IMR-90 (cell line): Measurements from ENCODE around the gene MARS2. TPM values are rescaled to one million over a fixed set of nuclear protein-coding genes. Genes with fewer than 3 reads are reported as not detected.

ENCODE experiments used
- ATAC-seq: fragments of 200-7000 bp; cut with Tn5 transposase; 2 replicates; pipeline ENCODE4 v1.9.1; 2020; ENCODE audit warnings: low read depth, mild to moderate bottlenecking, moderate library complexity
- BruUV-seq: library from RNA; stranded (reverse); fragments of 400-500 nt; replicated peaks from 2 replicates; lab custom pipeline; 2021; lab: Mats Ljungman, UMichigan
- CTCF ChIA-PET: fragments of 300-600 bp; formaldehyde crosslinking; extraction: SDS; loops from one replicate; lab custom pipeline; 2021; ENCODE audit warnings: antibody characterized with exemption; lab: Yijun Ruan, JAX
- POLR2A ChIA-PET: fragments of 300-600 bp; sonication (Branson Sonifier 250); formaldehyde crosslinking; loops from one replicate; lab custom pipeline; 2022; ENCODE audit warnings: antibody characterized with exemption; ENCODE audit not compliant: unreplicated experiment; lab: Charles Lee
- DNase-seq: peaks from one replicate; pipeline ENCODE4 v3.0.0; 2013
- H2AFZ ChIP-seq: replicated peaks from 2 replicates; pipeline ENCODE3; 2013; ENCODE audit warnings: low read length, mild to moderate bottlenecking; ENCODE audit not compliant: poor library complexity
- H2AK5ac ChIP-seq: 2 replicates; pipeline ENCODE4 v1.6.1; 2013; ENCODE audit warnings: low read depth, low read length, inconsistent platforms
- H2AK9ac ChIP-seq: replicated peaks from 2 replicates; pipeline ENCODE3; 2013; ENCODE audit warnings: mild to moderate bottlenecking, low read depth, low read length, moderate library complexity; ENCODE audit not compliant: poor library complexity
- H2BK120ac ChIP-seq: 2 replicates; pipeline ENCODE4 v1.6.1; 2013; ENCODE audit warnings: low read depth, low read length, inconsistent platforms
- H2BK15ac ChIP-seq: 3 replicates; pipeline ENCODE4 v1.6.1; 2013; ENCODE audit warnings: low read depth, low read length, inconsistent platforms
- H2BK20ac ChIP-seq: 2 replicates; pipeline ENCODE4 v1.6.1; 2013; ENCODE audit warnings: low read depth, mild to moderate bottlenecking, inconsistent platforms, low read length, moderate library complexity
- H2BK5ac ChIP-seq: 2 replicates; pipeline ENCODE4 v1.6.1; 2013; ENCODE audit warnings: mild to moderate bottlenecking, low read depth, low read length, inconsistent platforms; ENCODE audit not compliant: poor library complexity, severe bottlenecking
- H3K14ac ChIP-seq: replicated peaks from 2 replicates; pipeline ENCODE4 v1.6.1; 2013; ENCODE audit warnings: low read depth, low read length, inconsistent platforms
- H3K18ac ChIP-seq: 2 replicates; pipeline ENCODE4 v1.6.1; 2013; ENCODE audit warnings: low read depth, low read length, control low read depth
- H3K23ac ChIP-seq: 2 replicates; pipeline ENCODE4 v1.6.1; 2013; ENCODE audit warnings: low read depth, low read length, inconsistent platforms
- H3K27ac ChIP-seq: 2 replicates; pipeline ENCODE4 v1.5.1; 2013; ENCODE audit warnings: mild to moderate bottlenecking, control low read depth, low read length; ENCODE audit not compliant: insufficient read depth
- H3K27me3 ChIP-seq: 2 replicates; pipeline ENCODE4 v1.6.1; 2013; ENCODE audit warnings: low read length; ENCODE audit not compliant: control insufficient read depth, insufficient read depth
- H3K36me3 ChIP-seq: 2 replicates; pipeline ENCODE4 v1.6.1; 2013; ENCODE audit warnings: low read length, mixed read lengths; ENCODE audit not compliant: control insufficient read depth, insufficient read depth
- H3K4ac ChIP-seq: 2 replicates; pipeline ENCODE4 v1.6.1; 2013; ENCODE audit warnings: low read depth, low read length, inconsistent platforms
- H3K4me1 ChIP-seq: 2 replicates; pipeline ENCODE4 v1.6.1; 2013; ENCODE audit warnings: low read length, mixed read lengths; ENCODE audit not compliant: control insufficient read depth, insufficient read depth
- H3K4me2 ChIP-seq: 2 replicates; pipeline ENCODE4 v1.6.1; 2013; ENCODE audit warnings: low read depth, mild to moderate bottlenecking, control low read depth, low read length, moderate library complexity
- H3K4me3 ChIP-seq: 2 replicates; pipeline ENCODE4 v1.5.1; 2013; ENCODE audit warnings: low read depth, mild to moderate bottlenecking, control low read depth, low read length, moderate library complexity; ENCODE audit not compliant: insufficient read depth
- H3K56ac ChIP-seq: 2 replicates; pipeline ENCODE4 v1.6.1; 2013; ENCODE audit warnings: low read length, inconsistent platforms; ENCODE audit not compliant: insufficient read depth; ENCODE audit errors: extremely low read depth
- H3K79me1 ChIP-seq, 2 experiments: 2 replicates each; pipeline ENCODE4 v1.6.1; 2013; ENCODE audit warnings: low read length in 2 of 2, inconsistent platforms in 1 of 2, low read depth in 1 of 2
- H3K9ac ChIP-seq: 2 replicates; pipeline ENCODE4 v1.6.1; 2013; ENCODE audit warnings: low read depth, low read length, control low read depth
- H3K9me1 ChIP-seq: 2 replicates; pipeline ENCODE4 v1.6.1; 2013; ENCODE audit warnings: low read length, inconsistent platforms; ENCODE audit not compliant: insufficient read depth
- H3K9me3 ChIP-seq: 2 replicates; pipeline ENCODE4 v1.6.1; 2013; ENCODE audit warnings: low read length; ENCODE audit not compliant: control insufficient read depth, insufficient read depth
- H4K20me1 ChIP-seq: 2 replicates; pipeline ENCODE4 v1.6.1; 2013; ENCODE audit warnings: low read length, inconsistent platforms; ENCODE audit not compliant: insufficient read depth
- H4K5ac ChIP-seq: 2 replicates; pipeline ENCODE4 v1.6.1; 2013; ENCODE audit warnings: mild to moderate bottlenecking, low read depth, low read length, control low read depth
- H4K8ac ChIP-seq, 2 experiments: 2 replicates each; pipeline ENCODE4 v1.6.1; 2013; ENCODE audit warnings: low read depth in 2 of 2, low read length in 2 of 2, control low read depth in 1 of 2, inconsistent platforms in 1 of 2
- H4K91ac ChIP-seq: 2 replicates; pipeline ENCODE4 v1.6.1; 2013; ENCODE audit warnings: low read depth, low read length, inconsistent platforms; ENCODE audit not compliant: insufficient read depth
- BHLHE40 ChIP-seq: fragments of 150-350 bp; IDR thresholded peaks from 2 replicates; pipeline ENCODE4 v1.6.1; 2016; ENCODE audit warnings: mild to moderate bottlenecking, low read depth, low read length
- CEBPB ChIP-seq: IDR thresholded peaks from 2 replicates; pipeline ENCODE4 v1.6.1; 2012; ENCODE audit warnings: low read depth, low read length, improper control_type of control experiment
- CHD1 ChIP-seq: IDR thresholded peaks from 2 replicates; pipeline ENCODE4 v1.6.1; 2012; ENCODE audit warnings: low read depth, low read length, improper control_type of control experiment
- FOS ChIP-seq: fragments of 150-350 bp; IDR thresholded peaks from 2 replicates; pipeline ENCODE4 v1.6.1; 2016; ENCODE audit warnings: low read depth, low read length
- MAFK ChIP-seq: IDR thresholded peaks from 2 replicates; pipeline ENCODE4 v1.6.1; 2012; ENCODE audit warnings: low read depth, low read length, improper control_type of control experiment
- MAZ ChIP-seq: IDR thresholded peaks from 2 replicates; pipeline ENCODE4 v1.6.1; 2012; ENCODE audit warnings: low read depth, mild to moderate bottlenecking, low read length, improper control_type of control experiment, moderate library complexity, borderline replicate concordance
- MXI1 ChIP-seq: IDR thresholded peaks from 2 replicates; pipeline ENCODE4 v1.6.1; 2012; ENCODE audit warnings: low read depth, mild to moderate bottlenecking, low read length, moderate library complexity, borderline replicate concordance
- NFE2L2 ChIP-seq: fragments of 150-350 bp; IDR thresholded peaks from 2 replicates; pipeline ENCODE4 v1.6.1; 2016; ENCODE audit warnings: low read depth, mild to moderate bottlenecking, low read length
- POLR2A ChIP-seq: IDR thresholded peaks from 2 replicates; pipeline ENCODE4 v1.6.1; 2012; ENCODE audit warnings: mild to moderate bottlenecking, low read depth, low read length
- RAD21 ChIP-seq: IDR thresholded peaks from 2 replicates; pipeline ENCODE4 v1.6.1; 2012; ENCODE audit warnings: low read length, improper control_type of control experiment
- RCOR1 ChIP-seq: IDR thresholded peaks from 2 replicates; pipeline ENCODE4 v1.6.1; 2012; ENCODE audit warnings: mild to moderate bottlenecking, low read length, improper control_type of control experiment; ENCODE audit not compliant: insufficient replicate concordance
- RFX5 ChIP-seq: IDR thresholded peaks from 2 replicates; pipeline ENCODE4 v1.8.0; 2012; ENCODE audit warnings: low read depth, mild to moderate bottlenecking, low read length, moderate library complexity
- SMC3 ChIP-seq: fragments of 150-350 bp; IDR thresholded peaks from 2 replicates; pipeline ENCODE4 v1.6.1; 2016; ENCODE audit warnings: low read depth, mild to moderate bottlenecking, antibody characterized with exemption, low read length, moderate library complexity
- WGBS, 2 experiments: methylation state at CpG; one replicate each; pipeline versions ENCODE4 v1.1.5 to v1.1.7; 2013; ENCODE audit warnings: missing lambda C conversion rate in 2 of 2; ENCODE audit not compliant: insufficient read length in 1 of 2; ENCODE audit errors: extremely low coverage in 2 of 2; 5-methylcytosine and 5-hydroxymethylcytosine counted together
- dilution Hi-C: fragments of 300-500 bp; cut with HindIII; formaldehyde crosslinking; loops from one replicate; pipeline ENCODE4 v1.14.3; 2018; ENCODE audit warnings: low sequenced_read_pairs; ENCODE audit not compliant: unreplicated experiment
- in situ Hi-C: fragments of 300-500 bp; cut with MboI; formaldehyde crosslinking; loops from 3 replicates; pipeline ENCODE4 v1.14.3; 2019; ENCODE audit warnings: low sequenced_read_pairs, inconsistent platforms, mixed read lengths
- intact Hi-C: fragments of 100-400 bp; cut with micrococcal nuclease; formaldehyde crosslinking; loops from 2 replicates; pipeline ENCODE4 v1.10.0; 2022
- polyA plus RNA-seq, 3 experiments: library from polyadenylated mRNA; depleted of rRNA; stranded (reverse); fragments of >200 nt; gene quantifications; 2 replicates each; pipeline ENCODE4 v1.2.3, GENCODE V29; 2012; ENCODE audit warnings: low replicate concordance in 1 of 3
- total RNA-seq: library from RNA; depleted of rRNA; stranded (reverse); fragments of >200 nt; gene quantifications from 2 replicates; pipeline ENCODE4 v1.2.3, GENCODE V29; 2012
- TF ChIP-seq, protein P1 (sequence below): fragments of 150-350 bp; IDR thresholded peaks from 2 replicates; pipeline ENCODE4 v1.6.1; 2016; ENCODE audit warnings: low read depth, mild to moderate bottlenecking, low read length, moderate library complexity, borderline replicate concordance
- TF ChIP-seq, protein P2 (sequence below): conservative IDR thresholded peaks from 2 replicates; pipeline ENCODE4 v1.5.1; 2012; ENCODE audit warnings: mild to moderate bottlenecking, low read depth, low read length, improper control_type of control experiment
- TF ChIP-seq, protein P3 (sequence below): fragments of 150-350 bp; IDR thresholded peaks from 2 replicates; pipeline ENCODE4 v1.6.1; 2017; ENCODE audit warnings: mild to moderate bottlenecking, antibody characterized with exemption, low read length, low read depth

The MARS2 gene
- total and polyA plus RNA-seq, 2 of the 4 experiments (the other 2 are of a cell fraction), result 3.4 to 3.8 TPM

DNA sequence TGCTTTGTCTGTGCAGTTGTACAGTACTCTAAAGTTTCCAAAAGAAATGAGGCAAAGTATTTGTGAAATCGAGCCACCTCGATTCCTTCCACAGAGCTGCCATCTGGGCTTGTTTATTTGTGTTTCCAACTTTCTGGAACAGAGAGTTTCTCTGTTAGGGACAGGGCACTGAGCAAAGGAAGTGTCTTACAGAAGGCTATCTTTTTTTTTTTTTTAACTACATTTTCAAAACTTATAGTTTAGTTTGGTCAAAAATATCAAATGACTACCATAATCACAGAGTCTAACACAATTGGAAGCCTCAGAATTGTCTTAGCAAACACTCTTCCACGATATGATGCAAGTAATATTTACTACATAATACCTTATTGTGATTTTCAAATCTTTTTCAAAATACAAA lies 30.6 kb upstream of the MARS2 start:
- no peak overlapping the region; the same call in 1 of the 2 replicates for H3K4ac ChIP-seq
- no peak overlapping the region for H2AFZ ChIP-seq
- dilution Hi-C loops, result no loop called here
- no peaks in the 10 kb centered on the region for H4K20me1 ChIP-seq
- no peak for TF ChIP-seq SMC3
- TF ChIP-seq RCOR1, result no peak
- TF ChIP-seq, protein P1, sequence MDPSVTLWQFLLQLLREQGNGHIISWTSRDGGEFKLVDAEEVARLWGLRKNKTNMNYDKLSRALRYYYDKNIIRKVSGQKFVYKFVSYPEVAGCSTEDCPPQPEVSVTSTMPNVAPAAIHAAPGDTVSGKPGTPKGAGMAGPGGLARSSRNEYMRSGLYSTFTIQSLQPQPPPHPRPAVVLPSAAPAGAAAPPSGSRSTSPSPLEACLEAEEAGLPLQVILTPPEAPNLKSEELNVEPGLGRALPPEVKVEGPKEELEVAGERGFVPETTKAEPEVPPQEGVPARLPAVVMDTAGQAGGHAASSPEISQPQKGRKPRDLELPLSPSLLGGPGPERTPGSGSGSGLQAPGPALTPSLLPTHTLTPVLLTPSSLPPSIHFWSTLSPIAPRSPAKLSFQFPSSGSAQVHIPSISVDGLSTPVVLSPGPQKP, result no peak
- TF ChIP-seq, protein P2, sequence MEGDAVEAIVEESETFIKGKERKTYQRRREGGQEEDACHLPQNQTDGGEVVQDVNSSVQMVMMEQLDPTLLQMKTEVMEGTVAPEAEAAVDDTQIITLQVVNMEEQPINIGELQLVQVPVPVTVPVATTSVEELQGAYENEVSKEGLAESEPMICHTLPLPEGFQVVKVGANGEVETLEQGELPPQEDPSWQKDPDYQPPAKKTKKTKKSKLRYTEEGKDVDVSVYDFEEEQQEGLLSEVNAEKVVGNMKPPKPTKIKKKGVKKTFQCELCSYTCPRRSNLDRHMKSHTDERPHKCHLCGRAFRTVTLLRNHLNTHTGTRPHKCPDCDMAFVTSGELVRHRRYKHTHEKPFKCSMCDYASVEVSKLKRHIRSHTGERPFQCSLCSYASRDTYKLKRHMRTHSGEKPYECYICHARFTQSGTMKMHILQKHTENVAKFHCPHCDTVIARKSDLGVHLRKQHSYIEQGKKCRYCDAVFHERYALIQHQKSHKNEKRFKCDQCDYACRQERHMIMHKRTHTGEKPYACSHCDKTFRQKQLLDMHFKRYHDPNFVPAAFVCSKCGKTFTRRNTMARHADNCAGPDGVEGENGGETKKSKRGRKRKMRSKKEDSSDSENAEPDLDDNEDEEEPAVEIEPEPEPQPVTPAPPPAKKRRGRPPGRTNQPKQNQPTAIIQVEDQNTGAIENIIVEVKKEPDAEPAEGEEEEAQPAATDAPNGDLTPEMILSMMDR, result no peak
- no peak for TF ChIP-seq RFX5
- no peak for TF ChIP-seq MXI1
- no peak for TF ChIP-seq CHD1
- TF ChIP-seq, protein P3, sequence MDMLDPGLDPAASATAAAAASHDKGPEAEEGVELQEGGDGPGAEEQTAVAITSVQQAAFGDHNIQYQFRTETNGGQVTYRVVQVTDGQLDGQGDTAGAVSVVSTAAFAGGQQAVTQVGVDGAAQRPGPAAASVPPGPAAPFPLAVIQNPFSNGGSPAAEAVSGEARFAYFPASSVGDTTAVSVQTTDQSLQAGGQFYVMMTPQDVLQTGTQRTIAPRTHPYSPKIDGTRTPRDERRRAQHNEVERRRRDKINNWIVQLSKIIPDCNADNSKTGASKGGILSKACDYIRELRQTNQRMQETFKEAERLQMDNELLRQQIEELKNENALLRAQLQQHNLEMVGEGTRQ, result no peak
- no peak for TF ChIP-seq MAFK
- TF ChIP-seq FOS, result no peak
- TF ChIP-seq RAD21, result no peak
- no peak for TF ChIP-seq MAZ
- no peak for TF ChIP-seq POLR2A
- TF ChIP-seq CEBPB, result no peak
- no peak for TF ChIP-seq NFE2L2
- TF ChIP-seq BHLHE40, result no peak
- peak overlapping the region; percentile 100; the same call in 1 of the 2 replicates for H3K27ac ChIP-seq
- BruUV-seq, result no TSS peak
- H3K9me3 ChIP-seq, result no peaks in the 10 kb centered on the region
- no peak overlapping the region for H3K23ac ChIP-seq
- H4K91ac ChIP-seq, result no peak overlapping the region
- H3K14ac ChIP-seq, result no peak overlapping the region
- H3K4me2 ChIP-seq, result peak overlapping the region; percentile 99
- H4K8ac ChIP-seq, result no peak overlapping the region
- POLR2A ChIA-PET, result no interaction called here
- H2BK20ac ChIP-seq, result no peak overlapping the region
- H3K27me3 ChIP-seq, result no peaks in the 10 kb centered on the region
- CTCF ChIA-PET, result no interaction called here
- no peaks in the 10 kb centered on the region for H3K36me3 ChIP-seq
- peaks cover 0 to 10% of the 10 kb centered on the region in 2 experiments; a peak in 1 of 4 replicates for H3K79me1 ChIP-seq
- H2BK5ac ChIP-seq, result peak overlapping the region; percentile 71
- peaks cover 7% of the 10 kb centered on the region; the same call in 1 of the 2 replicates for H3K9me1 ChIP-seq
- intact Hi-C loops, result loop anchor here (2.0 to 5.0 kb wide), 2 partner anchors 26 to 157 kb away; partner anchors contain the start of gene MOB4
- H2BK120ac ChIP-seq, result no peak overlapping the region
- H4K5ac ChIP-seq, result no peak overlapping the region
- peak overlapping the region; percentile 86 for H3K9ac ChIP-seq
- H2AK5ac ChIP-seq, result no peak overlapping the region
- H3K4me3 ChIP-seq, result peak overlapping the region; percentile 53
- in situ Hi-C loops, result no loop called here
- no peak overlapping the region for H2AK9ac ChIP-seq
- no CpG with 5 or more reads among the region's 3 CpGs for WGBS, 2 experiments
- H3K56ac ChIP-seq, result no peak overlapping the region
- H3K18ac ChIP-seq, result peak overlapping the region; percentile 68; the same call in 1 of the 2 replicates
- peaks cover 2% of the 10 kb centered on the region for H3K4me1 ChIP-seq
- DNase-seq (peak; percentile 26), ATAC-seq (peak; percentile 24; the same call in 1 of the 2 replicates)
- no peak overlapping the region for H2BK15ac ChIP-seq
